Activated CD8-positive, alpha-beta T cell treated with anti-CD3 and anti-CD28 coated beads, Interleukin-2, amount 10 ng/mL, durations not matched to agents 7 days and 5 days (primary cell): ENCODE measurements around the gene DNAAF1. TPM values are rescaled to one million over a fixed set of nuclear protein-coding genes. Genes with fewer than 3 reads are reported as not detected.
"Not testable (repeated sequence)": the region's sequence is repeated elsewhere in the genome, so short reads cannot be mapped to it uniquely, and the experiment has no call there.

Experiments
- ATAC-seq: fragments of 150-1000 bp; cut with Tn5 transposase; one replicate; pipeline ENCODE4 v1.10.0; 2021; ENCODE audit warnings: moderate library complexity
- CTCF ChIA-PET: fragments of 350-600 bp; sonication (Branson Sonifier 250); formaldehyde crosslinking; loops from one replicate; lab custom pipeline; 2021; ENCODE audit warnings: antibody characterized with exemption; lab: Charles Lee
- POLR2A ChIA-PET: fragments of 350-600 bp; sonication (Branson Sonifier 250); formaldehyde crosslinking; loops from one replicate; lab custom pipeline; 2021; ENCODE audit warnings: antibody characterized with exemption; lab: Charles Lee
- DNase-seq: peaks from one replicate; pipeline ENCODE4 v3.0.0-alpha.2; 2020
- H3K27ac Mint-ChIP-seq: one replicate; pipeline ENCODE4 v1.8.0; 2021; ENCODE audit warnings: mild to moderate bottlenecking, mixed read lengths
- H3K27me3 Mint-ChIP-seq: one replicate; pipeline ENCODE4 v1.8.0; 2021; ENCODE audit warnings: low read depth, mixed read lengths
- H3K36me3 Mint-ChIP-seq: one replicate; pipeline ENCODE4 v1.8.0; 2021; ENCODE audit warnings: low read depth, mixed read lengths
- H3K4me1 Mint-ChIP-seq: one replicate; pipeline ENCODE4 v1.8.0; 2021; ENCODE audit warnings: low read depth, mixed read lengths
- H3K4me3 Mint-ChIP-seq: one replicate; pipeline ENCODE4 v1.8.0; 2021; ENCODE audit warnings: mild to moderate bottlenecking, mixed read lengths
- H3K9me3 Mint-ChIP-seq: one replicate; pipeline ENCODE4 v1.8.0; 2022; ENCODE audit warnings: mixed read lengths; ENCODE audit not compliant: insufficient read depth
- total RNA-seq, 2 experiments: library from RNA; stranded (reverse); gene quantifications; one replicate each; pipeline ENCODE4 v1.2.3, GENCODE V29; 2021

DNAAF1 gene
- total RNA-seq, 2 experiments from 2014 or later: not detected

GRCh38 chr16:84216144-84216543 is 71.0 kb downstream of the DNAAF1 start:
- POLR2A ChIA-PET, ATAC-seq, H3K36me3 Mint-ChIP-seq, H3K27ac Mint-ChIP-seq, DNase-seq, H3K4me3 Mint-ChIP-seq, H3K9me3 Mint-ChIP-seq, H3K27me3 Mint-ChIP-seq, H3K4me1 Mint-ChIP-seq: not testable (repeated sequence)
- CTCF ChIA-PET: interaction anchor here (0.6 kb wide), 1 partner anchor 30 kb away, joined by 3 read pairs; no protein-coding TSS in a partner anchor

DNA sequence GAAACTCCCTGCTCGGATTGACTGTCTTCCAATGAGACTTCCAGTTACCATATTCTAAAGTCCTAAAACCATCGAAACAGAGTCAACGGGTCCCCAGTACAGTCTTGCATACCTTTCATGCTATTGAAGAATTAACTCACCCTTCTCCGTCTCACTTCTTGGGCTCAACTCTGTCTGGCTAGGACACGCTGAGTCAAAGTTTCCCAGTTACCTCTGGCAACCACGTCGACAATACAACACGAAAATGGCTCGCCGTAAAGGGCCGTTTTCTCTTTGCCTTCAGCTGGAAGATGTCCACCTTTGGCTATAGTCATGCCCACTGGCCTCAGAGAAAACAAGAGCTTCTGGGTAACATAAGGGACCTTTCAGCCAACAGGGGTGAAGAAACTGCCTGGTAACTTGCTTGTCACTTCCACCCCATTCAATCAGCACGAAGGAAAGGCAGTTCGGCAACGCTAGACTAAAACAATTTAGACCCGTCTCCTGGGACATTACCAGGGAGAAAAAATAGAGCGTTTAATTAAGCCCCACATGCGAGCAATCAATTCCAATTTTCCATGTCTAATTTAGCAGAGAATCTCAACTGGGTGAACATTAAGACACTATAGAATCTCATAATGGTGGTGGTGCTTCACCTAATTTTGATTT is 73.2 kb downstream of the DNAAF1 start:
- DNase-seq: no peak
- Mint-ChIP-seq H3K4me3 (no peak overlapping the region), H3K4me1 (no peaks in the 10 kb centered on the region), H3K27me3 (peaks cover 2% of the 10 kb centered on the region), H3K27ac (no peak overlapping the region), H3K36me3 (no peaks in the 10 kb centered on the region), H3K9me3 (no peaks in the 10 kb centered on the region)
- ChIA-PET CTCF (no interaction called here), POLR2A (no interaction called here)
- no peak for ATAC-seq

- no peak for DNase-seq
- peaks cover 2% of the 10 kb centered on the region for H3K27me3 Mint-ChIP-seq
- H3K4me3 Mint-ChIP-seq: no peak overlapping the region
- H3K27ac Mint-ChIP-seq: no peak overlapping the region
- ATAC-seq: no peak
- H3K9me3 Mint-ChIP-seq: no peaks in the 10 kb centered on the region
- ChIA-PET POLR2A (no interaction called here), CTCF (no interaction called here)
- no peaks in the 10 kb centered on the region for H3K36me3 Mint-ChIP-seq
- H3K4me1 Mint-ChIP-seq: no peaks in the 10 kb centered on the region
Observed at GRCh38 chr16:84218956-84219355, 73.8 kb downstream of the DNAAF1 start.

GRCh38 chr16:84220851-84221250 is 75.7 kb downstream of the DNAAF1 start:
- H3K27me3 Mint-ChIP-seq: peaks cover 6% of the 10 kb centered on the region
- H3K27ac Mint-ChIP-seq: no peak overlapping the region
- H3K36me3 Mint-ChIP-seq: no peaks in the 10 kb centered on the region
- ATAC-seq: no peak
- CTCF ChIA-PET: no interaction called here
- no peak overlapping the region for H3K4me3 Mint-ChIP-seq
- no peak for DNase-seq
- POLR2A ChIA-PET: no interaction called here
- H3K9me3 Mint-ChIP-seq: no peaks in the 10 kb centered on the region
- no peaks in the 10 kb centered on the region for H3K4me1 Mint-ChIP-seq

- DNase-seq (no peak), ATAC-seq (no peak)
- CTCF ChIA-PET: no interaction called here
- H3K9me3 Mint-ChIP-seq: no peaks in the 10 kb centered on the region
- peaks cover 7% of the 10 kb centered on the region for H3K27me3 Mint-ChIP-seq
- no peaks in the 10 kb centered on the region for H3K4me1 Mint-ChIP-seq
- no peak overlapping the region for H3K4me3 Mint-ChIP-seq
- no peaks in the 10 kb centered on the region for H3K36me3 Mint-ChIP-seq
- no peak overlapping the region for H3K27ac Mint-ChIP-seq
- POLR2A ChIA-PET: no interaction called here
Observed at GRCh38 chr16:84223456-84223855, 78.3 kb downstream of the DNAAF1 start.

- CTCF ChIA-PET: no interaction called here
- H3K36me3 Mint-ChIP-seq: no peaks in the 10 kb centered on the region
- H3K27ac Mint-ChIP-seq: no peak overlapping the region
- ATAC-seq: no peak
- peaks cover 7% of the 10 kb centered on the region for H3K27me3 Mint-ChIP-seq
- no peaks in the 10 kb centered on the region for H3K9me3 Mint-ChIP-seq
- no peak overlapping the region for H3K4me3 Mint-ChIP-seq
- no peak for DNase-seq
- POLR2A ChIA-PET: no interaction called here
- no peaks in the 10 kb centered on the region for H3K4me1 Mint-ChIP-seq
Observed at GRCh38 chr16:84224554-84224953, 79.4 kb downstream of the DNAAF1 start.

DNA sequence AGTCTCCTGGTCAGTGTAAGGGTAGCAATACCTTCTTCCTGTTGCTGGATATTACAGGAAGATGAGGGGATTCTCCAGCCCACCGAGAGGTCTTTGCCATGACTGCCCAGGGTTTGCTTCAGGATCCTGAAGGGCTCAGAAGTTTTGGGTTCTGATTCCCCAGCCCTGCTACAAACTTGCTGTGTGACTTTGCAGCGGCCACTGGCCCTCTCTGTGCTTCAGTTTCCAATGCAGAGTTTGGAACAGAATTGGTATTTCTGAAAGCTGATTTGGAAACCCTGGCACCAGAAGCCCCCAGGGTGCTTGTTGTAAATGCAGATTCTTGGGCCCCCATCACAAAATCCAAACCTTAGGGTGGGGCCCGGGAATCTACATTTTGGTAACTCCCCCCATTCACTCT is 80.0 kb downstream of the DNAAF1 start:
- H3K27me3 Mint-ChIP-seq: peaks cover 7% of the 10 kb centered on the region
- no peak for ATAC-seq
- H3K4me1 Mint-ChIP-seq: no peaks in the 10 kb centered on the region
- H3K36me3 Mint-ChIP-seq: no peaks in the 10 kb centered on the region
- ChIA-PET CTCF (no interaction called here), POLR2A (no interaction called here)
- H3K9me3 Mint-ChIP-seq: no peaks in the 10 kb centered on the region
- H3K27ac Mint-ChIP-seq: no peak overlapping the region
- no peak for DNase-seq
- no peak overlapping the region for H3K4me3 Mint-ChIP-seq

DNA sequence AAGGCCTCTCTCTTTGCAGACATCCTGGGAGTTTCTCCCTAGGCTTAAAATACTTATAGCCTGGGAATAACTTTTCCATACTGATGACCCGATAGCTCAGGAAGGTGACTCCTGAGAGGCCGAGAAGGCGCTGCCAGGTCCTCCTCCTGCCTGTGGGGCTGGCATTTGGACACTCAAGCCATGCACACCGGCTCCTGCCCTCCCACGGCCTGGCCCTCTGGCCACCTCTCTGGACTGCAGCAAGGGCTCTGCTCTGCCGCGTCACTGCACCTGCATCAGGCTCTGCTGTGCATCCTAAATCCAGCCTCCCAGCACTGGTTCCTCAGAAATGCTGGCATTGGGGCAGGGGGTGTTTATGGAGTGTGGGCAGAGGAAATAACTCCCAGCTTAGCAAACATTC is 80.5 kb downstream of the DNAAF1 start:
- CTCF ChIA-PET: no interaction called here
- POLR2A ChIA-PET: no interaction called here
- DNase-seq: no peak
- Mint-ChIP-seq H3K27ac (no peak overlapping the region), H3K27me3 (peaks cover 7% of the 10 kb centered on the region), H3K9me3 (no peaks in the 10 kb centered on the region), H3K4me3 (no peak overlapping the region), H3K36me3 (no peaks in the 10 kb centered on the region), H3K4me1 (no peaks in the 10 kb centered on the region)
- no peak for ATAC-seq

DNA sequence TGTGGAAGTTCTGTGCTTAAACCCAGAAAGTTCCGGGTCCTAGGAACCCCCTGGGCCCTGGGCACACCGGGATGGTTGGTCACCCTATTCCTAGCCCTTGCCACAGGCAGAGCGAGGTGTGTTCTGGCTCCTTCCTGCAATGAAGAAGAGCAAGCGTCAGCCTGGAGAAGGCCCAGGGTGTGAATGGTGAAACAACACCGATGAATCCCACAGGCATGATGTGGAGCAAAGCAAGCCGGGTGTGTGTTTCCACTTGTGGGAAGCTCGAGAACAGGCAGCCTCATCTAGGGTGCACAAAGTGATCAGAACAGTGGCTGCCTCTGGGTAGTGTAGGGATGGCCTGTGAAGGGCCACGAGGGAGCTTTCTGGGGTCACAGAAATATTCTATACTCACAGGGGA is 80.9 kb downstream of the DNAAF1 start:
- Mint-ChIP-seq H3K27me3 (peaks cover 7% of the 10 kb centered on the region), H3K4me3 (no peak overlapping the region), H3K36me3 (no peaks in the 10 kb centered on the region), H3K4me1 (no peaks in the 10 kb centered on the region), H3K9me3 (no peaks in the 10 kb centered on the region), H3K27ac (no peak overlapping the region)
- ChIA-PET POLR2A (no interaction called here), CTCF (interaction anchor here (1.8 kb wide), 1 partner anchor 101 kb away, joined by 4 read pairs; no protein-coding TSS in a partner anchor)
- ATAC-seq (no peak), DNase-seq (no peak)

Other genes starting within 250 kb of the DNAAF1 start
- gene MLYCD, start 246.2 kb upstream of the DNAAF1 start, total RNA-seq: 1 to 10 TPM; 4.2 to 4.3 TPM
- under 1 TPM; 0.24 to 0.26 TPM for gene OSGIN1, start 192.1 kb upstream of the DNAAF1 start, total RNA-seq
- gene NECAB2, start 177.1 kb upstream of the DNAAF1 start, total RNA-seq: not detected
- gene SLC38A8, start 102.5 kb upstream of the DNAAF1 start, total RNA-seq: not detected
- 10 to 100 TPM; 49.3 to 52.7 TPM for gene MBTPS1, start 28.4 kb upstream of the DNAAF1 start, total RNA-seq
- gene HSDL1, start 131 bp upstream of the DNAAF1 start, total RNA-seq: 10 to 100 TPM; 10.4 to 12.3 TPM
- 10 to 100 TPM; 53.4 to 62.3 TPM for gene TAF1C, start 41.7 kb downstream of the DNAAF1 start, total RNA-seq
- under 1 TPM in 1 of 2 experiments, not detected in 1; 0.18 TPM for gene ADAD2, start 45.8 kb downstream of the DNAAF1 start, total RNA-seq
- not detected for gene KCNG4, start 94.7 kb downstream of the DNAAF1 start, total RNA-seq
- not detected for gene WFDC1, start 149.6 kb downstream of the DNAAF1 start, total RNA-seq
- gene ATP2C2, start 223.2 kb downstream of the DNAAF1 start, total RNA-seq: not detected